Peyer's patch (tissue), 4 donors: ENCODE measurements around the gene PRDM8.

Source experiments
- POLR2A ChIP-seq, 2 donors: fragments of 450-650 bp; IDR thresholded peaks; one replicate each; pipeline ENCODE4 v1.5.1; 2017; ENCODE audit warnings: antibody characterized with exemption in 2 of 2, mild to moderate bottlenecking in 2 of 2, moderate library complexity in 2 of 2
- TF ChIP-seq, protein P1 (sequence below), 6 experiments: fragments of 450-650 bp in 4 of 6; fragments of 200-600 bp in 2 of 6; sonication (generic) in 1 of 6; IDR thresholded peaks; one replicate each; pipeline ENCODE4 v1.5.1; 2017 to 2019; ENCODE audit warnings: antibody characterized with exemption in 6 of 6, mild to moderate bottlenecking in 3 of 6, moderate library complexity in 1 of 6

GRCh38 chr4:80219301-80220025 is 22.2 kb downstream of the PRDM8 start:
- TF ChIP-seq, protein P1, sequence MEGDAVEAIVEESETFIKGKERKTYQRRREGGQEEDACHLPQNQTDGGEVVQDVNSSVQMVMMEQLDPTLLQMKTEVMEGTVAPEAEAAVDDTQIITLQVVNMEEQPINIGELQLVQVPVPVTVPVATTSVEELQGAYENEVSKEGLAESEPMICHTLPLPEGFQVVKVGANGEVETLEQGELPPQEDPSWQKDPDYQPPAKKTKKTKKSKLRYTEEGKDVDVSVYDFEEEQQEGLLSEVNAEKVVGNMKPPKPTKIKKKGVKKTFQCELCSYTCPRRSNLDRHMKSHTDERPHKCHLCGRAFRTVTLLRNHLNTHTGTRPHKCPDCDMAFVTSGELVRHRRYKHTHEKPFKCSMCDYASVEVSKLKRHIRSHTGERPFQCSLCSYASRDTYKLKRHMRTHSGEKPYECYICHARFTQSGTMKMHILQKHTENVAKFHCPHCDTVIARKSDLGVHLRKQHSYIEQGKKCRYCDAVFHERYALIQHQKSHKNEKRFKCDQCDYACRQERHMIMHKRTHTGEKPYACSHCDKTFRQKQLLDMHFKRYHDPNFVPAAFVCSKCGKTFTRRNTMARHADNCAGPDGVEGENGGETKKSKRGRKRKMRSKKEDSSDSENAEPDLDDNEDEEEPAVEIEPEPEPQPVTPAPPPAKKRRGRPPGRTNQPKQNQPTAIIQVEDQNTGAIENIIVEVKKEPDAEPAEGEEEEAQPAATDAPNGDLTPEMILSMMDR (IDR thresholded peaks at IDR 0.05): no peak
- no peak for TF ChIP-seq POLR2A (IDR thresholded peaks at IDR 0.05)
